PC-3 (cell line): ENCODE results near the gene AQP6. TPM values are rescaled to one million over a fixed set of nuclear protein-coding genes. Genes with fewer than 3 reads are reported as not detected.
A peak's percentile ranks its signal among the peaks of the same experiment; 100 is the strongest.

Experiments used
- ATAC-seq: fragments of 200-7000 bp; cut with Tn5 transposase; 2 replicates; pipeline ENCODE4 v1.9.1; 2020; ENCODE audit warnings: mild to moderate bottlenecking, moderate library complexity
- BruUV-seq: library from RNA; stranded (reverse); fragments of 400-500 nt; replicated peaks from 2 replicates; lab custom pipeline; 2021; lab: Mats Ljungman, UMichigan
- CTCF ChIA-PET: fragments of 300-600 bp; sonication (Branson Sonifier 250); formaldehyde crosslinking; loops from one replicate; lab custom pipeline; 2022; ENCODE audit warnings: antibody characterized with exemption; lab: Charles Lee
- POLR2A ChIA-PET: fragments of 300-600 bp; sonication (Branson Sonifier 250); formaldehyde crosslinking; loops from one replicate; lab custom pipeline; 2022; ENCODE audit warnings: antibody characterized with exemption; ENCODE audit not compliant: unreplicated experiment; lab: Charles Lee
- DNase-seq: peaks from one replicate; pipeline ENCODE4 v3.0.0-alpha.2; 2015
- H2AFZ ChIP-seq: fragments of 300-600 bp; sonication (generic); 2 replicates; pipeline ENCODE4 v1.6.0; 2016; ENCODE audit warnings: antibody characterized with exemption, low read length
- H3F3A ChIP-seq: fragments of 300-600 bp; sonication (generic); one replicate; pipeline ENCODE4 v1.6.0; 2017; ENCODE audit warnings: antibody characterized with exemption, low read length, control low read depth, mild to moderate bottlenecking; ENCODE audit not compliant: unreplicated experiment
- H3K27ac ChIP-seq: fragments of 300-600 bp; sonication (generic); 2 replicates; pipeline ENCODE4 v1.5.1; 2016; ENCODE audit warnings: mild to moderate bottlenecking, low read length
- H3K27me3 ChIP-seq: fragments of 300-600 bp; sonication (generic); 2 replicates; pipeline ENCODE4 v1.6.1; 2016; ENCODE audit warnings: low read length, mixed read lengths
- H3K36me3 ChIP-seq: fragments of 300-600 bp; sonication (generic); 2 replicates; pipeline ENCODE4 v1.6.1; 2016; ENCODE audit warnings: low read depth, mixed run types, low read length, mixed read lengths
- H3K4me1 ChIP-seq: fragments of 300-600 bp; sonication (generic); 2 replicates; pipeline ENCODE4 v1.5.1; 2016; ENCODE audit warnings: low read length; ENCODE audit not compliant: insufficient read depth
- H3K4me2 ChIP-seq: fragments of 300-600 bp; sonication (generic); 2 replicates; pipeline ENCODE4 v1.6.0; 2016; ENCODE audit warnings: low read length
- H3K4me3 ChIP-seq: fragments of 300-600 bp; sonication (generic); 2 replicates; pipeline ENCODE4 v1.5.1; 2016; ENCODE audit warnings: mild to moderate bottlenecking, low read length, mixed read lengths
- H3K79me2 ChIP-seq: fragments of 300-600 bp; sonication (generic); 2 replicates; pipeline ENCODE4 v1.6.1; 2017; ENCODE audit warnings: low read length, mixed read lengths
- H3K9ac ChIP-seq: fragments of 300-600 bp; sonication (generic); 2 replicates; pipeline ENCODE4 v1.6.0; 2016; ENCODE audit warnings: mild to moderate bottlenecking, low read length
- H3K9me2 ChIP-seq: fragments of 300-600 bp; sonication (generic); replicated peaks from 2 replicates; pipeline ENCODE4 v1.6.1; 2016; ENCODE audit warnings: mixed run types, low read length, mixed read lengths
- H3K9me3 ChIP-seq: fragments of 300-600 bp; sonication (generic); 2 replicates; pipeline ENCODE4 v1.6.1; 2016; ENCODE audit warnings: low read length, mixed read lengths
- H4K20me1 ChIP-seq: fragments of 300-600 bp; sonication (generic); 2 replicates; pipeline ENCODE4 v1.6.1; 2016; ENCODE audit warnings: low read length, mixed read lengths
- EZH2 ChIP-seq: fragments of 300-600 bp; sonication (generic); IDR thresholded peaks from one replicate; pipeline ENCODE4 v1.6.1; 2017; ENCODE audit warnings: antibody characterized with exemption, mild to moderate bottlenecking, low read length; ENCODE audit not compliant: unreplicated experiment
- EZH2phosphoT487 ChIP-seq: fragments of 300-600 bp; sonication (generic); IDR thresholded peaks from 2 replicates; pipeline ENCODE4 v1.6.1; 2018; ENCODE audit warnings: mild to moderate bottlenecking, antibody characterized with exemption, low read length, borderline replicate concordance
- intact Hi-C: fragments of 100-400 bp; cut with micrococcal nuclease; formaldehyde crosslinking; loops from 2 replicates; pipeline ENCODE4 v1.9.0; 2023
- total RNA-seq: library from RNA; depleted of rRNA; stranded (reverse); fragments of >200 nt; gene quantifications from 2 replicates; pipeline ENCODE4 v1.2.3, GENCODE V29; 2014
- TF ChIP-seq, protein P1 (sequence below): fragments of 300-600 bp; sonication (generic); conservative IDR thresholded peaks from 2 replicates; pipeline ENCODE4 v1.5.1; 2017; ENCODE audit warnings: antibody characterized with exemption, low read depth, mild to moderate bottlenecking, low read length

AQP6 gene
- total RNA-seq, 1 experiment from 2014 or later = not detected

DNA sequence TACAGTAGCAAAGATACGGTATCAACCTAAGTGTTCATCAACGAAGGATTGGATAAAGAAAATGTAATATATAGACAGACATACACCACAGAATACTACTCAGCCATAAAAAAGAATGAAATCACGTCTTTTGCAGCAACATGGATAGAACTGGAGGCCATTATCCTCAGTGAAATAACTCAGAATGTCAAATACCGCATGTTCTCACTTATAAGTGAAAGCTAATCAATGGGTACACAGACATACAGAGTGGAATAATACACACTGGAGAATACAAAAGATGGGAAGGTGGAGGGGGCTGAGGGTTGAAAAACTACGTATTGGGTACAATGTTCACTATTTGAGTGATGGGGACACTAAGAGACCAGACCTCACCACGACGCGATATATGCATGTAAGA lies 51.5 kb downstream of the AQP6 start:
- H2AFZ ChIP-seq = no peak overlapping the region

DNA sequence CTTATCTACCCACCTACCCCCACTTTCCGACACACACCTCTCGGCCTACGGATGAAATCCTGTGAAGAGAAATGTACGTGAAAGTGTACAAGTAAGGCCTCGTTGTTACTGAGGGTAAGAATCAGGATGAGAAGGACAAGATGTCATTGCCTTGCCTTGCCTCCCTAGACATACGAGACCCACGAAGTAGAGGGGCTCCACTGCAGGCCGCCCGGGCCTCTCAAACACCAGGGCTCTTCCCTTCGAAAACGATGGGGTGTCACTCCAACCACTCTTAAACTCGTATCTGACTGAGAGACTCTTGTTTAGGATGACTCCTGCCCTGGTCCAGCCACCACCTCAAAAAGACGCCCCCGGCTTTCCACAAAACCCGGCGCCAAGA lies 52.0 kb downstream of the AQP6 start:
- H3K9ac ChIP-seq = peak overlapping the region; percentile 93
- DNase-seq = no peak
- peaks cover 55% of the 10 kb centered on the region for H3K79me2 ChIP-seq
- ATAC-seq = peak; percentile 55
- no peaks in the 10 kb centered on the region for H3K9me3 ChIP-seq
- H3K4me2 ChIP-seq = peak overlapping the region; percentile 84
- H3K27me3 ChIP-seq = no peaks in the 10 kb centered on the region
- H3K4me1 ChIP-seq = peaks cover 14% of the 10 kb centered on the region
- intact Hi-C loops = no loop called here
- peak overlapping the region; percentile 82 for H3K4me3 ChIP-seq
- H2AFZ ChIP-seq = peak overlapping the region; percentile 77
- ChIA-PET POLR2A (no interaction called here), CTCF (interaction anchor here (0.6 kb wide), 1 partner anchor 60 kb away, joined by 5 read pairs; no protein-coding TSS in a partner anchor)
- H3K27ac ChIP-seq = peak overlapping the region; percentile 63
- H4K20me1 ChIP-seq = peaks cover 19% of the 10 kb centered on the region
- no peaks in the 10 kb centered on the region for H3K9me2 ChIP-seq
- peaks cover 13% of the 10 kb centered on the region for H3K36me3 ChIP-seq
- no peaks in the 10 kb centered on the region for H3F3A ChIP-seq
- BruUV-seq = TSS peak; percentile 59
- TF ChIP-seq EZH2 = no peak
- TF ChIP-seq EZH2phosphoT487 = no peak
- TF ChIP-seq, protein P1, sequence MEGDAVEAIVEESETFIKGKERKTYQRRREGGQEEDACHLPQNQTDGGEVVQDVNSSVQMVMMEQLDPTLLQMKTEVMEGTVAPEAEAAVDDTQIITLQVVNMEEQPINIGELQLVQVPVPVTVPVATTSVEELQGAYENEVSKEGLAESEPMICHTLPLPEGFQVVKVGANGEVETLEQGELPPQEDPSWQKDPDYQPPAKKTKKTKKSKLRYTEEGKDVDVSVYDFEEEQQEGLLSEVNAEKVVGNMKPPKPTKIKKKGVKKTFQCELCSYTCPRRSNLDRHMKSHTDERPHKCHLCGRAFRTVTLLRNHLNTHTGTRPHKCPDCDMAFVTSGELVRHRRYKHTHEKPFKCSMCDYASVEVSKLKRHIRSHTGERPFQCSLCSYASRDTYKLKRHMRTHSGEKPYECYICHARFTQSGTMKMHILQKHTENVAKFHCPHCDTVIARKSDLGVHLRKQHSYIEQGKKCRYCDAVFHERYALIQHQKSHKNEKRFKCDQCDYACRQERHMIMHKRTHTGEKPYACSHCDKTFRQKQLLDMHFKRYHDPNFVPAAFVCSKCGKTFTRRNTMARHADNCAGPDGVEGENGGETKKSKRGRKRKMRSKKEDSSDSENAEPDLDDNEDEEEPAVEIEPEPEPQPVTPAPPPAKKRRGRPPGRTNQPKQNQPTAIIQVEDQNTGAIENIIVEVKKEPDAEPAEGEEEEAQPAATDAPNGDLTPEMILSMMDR = no peak

More for the DNA sequence above, 51.5 kb downstream of the AQP6 start:
- Histone ChIP-seq H3K4me1 (peaks cover 14% of the 10 kb centered on the region), H4K20me1 (peaks cover 20% of the 10 kb centered on the region), H3K79me2 (peaks cover 61% of the 10 kb centered on the region), H3K9ac (peak overlapping the region; percentile 93), H3K9me3 (no peaks in the 10 kb centered on the region), H3K27me3 (no peaks in the 10 kb centered on the region), H3F3A (no peaks in the 10 kb centered on the region), H3K27ac (no peak overlapping the region), H3K4me2 (peak overlapping the region; percentile 84), H3K36me3 (peaks cover 13% of the 10 kb centered on the region), H3K4me3 (peak overlapping the region; percentile 82), H3K9me2 (no peaks in the 10 kb centered on the region)
- TF ChIP-seq EZH2 = no peak
- no peak for TF ChIP-seq EZH2phosphoT487
- TF ChIP-seq, protein P1 = no peak
- POLR2A ChIA-PET = no interaction called here
- CTCF ChIA-PET = no interaction called here
- intact Hi-C loops = no loop called here
- no TSS peak for BruUV-seq
- DNase-seq (no peak), ATAC-seq (no peak)
